Loucy (cell line): ENCODE measurements around the gene FAM222B.

Experiments used
- H2AFZ ChIP-seq: fragments of 200-600 bp; sonication (generic); 2 replicates; pipeline ENCODE4 v1.6.0; 2016; ENCODE audit warnings: antibody characterized with exemption, mild to moderate bottlenecking, low read length, moderate library complexity
- H3F3A ChIP-seq: fragments of 200-600 bp; 2 replicates; pipeline ENCODE4 v1.6.0; 2016; ENCODE audit warnings: antibody characterized with exemption, low read depth, mild to moderate bottlenecking
- H3K27me3 ChIP-seq: fragments of 200-600 bp; sonication (generic); 2 replicates; pipeline ENCODE4 v1.6.1; 2014; ENCODE audit warnings: low read length, mild to moderate bottlenecking; ENCODE audit not compliant: insufficient read depth, poor library complexity, severe bottlenecking
- H3K36me3 ChIP-seq: fragments of 200-600 bp; sonication (generic); 2 replicates; pipeline ENCODE4 v1.6.1; 2016; ENCODE audit warnings: low read length; ENCODE audit not compliant: insufficient read depth
- H3K4me1 ChIP-seq: fragments of 200-600 bp; sonication (generic); 2 replicates; pipeline ENCODE4 v1.5.1; 2014; ENCODE audit warnings: low read length, mild to moderate bottlenecking; ENCODE audit not compliant: insufficient read depth, poor library complexity, severe bottlenecking
- H3K4me2 ChIP-seq: fragments of 200-600 bp; sonication (generic); 2 replicates; pipeline ENCODE4 v1.6.0; 2014; ENCODE audit warnings: antibody characterized with exemption, low read length, low read depth, mild to moderate bottlenecking; ENCODE audit not compliant: poor library complexity, severe bottlenecking
- H3K4me3 ChIP-seq: fragments of 200-600 bp; sonication (generic); 2 replicates; pipeline ENCODE4 v1.5.1; 2014; ENCODE audit warnings: low read length, mild to moderate bottlenecking, mixed read lengths; ENCODE audit not compliant: poor library complexity, severe bottlenecking
- H3K79me2 ChIP-seq: fragments of 200-600 bp; sonication (generic); 2 replicates; pipeline ENCODE4 v1.6.1; 2014; ENCODE audit warnings: low read length; ENCODE audit not compliant: insufficient read depth
- H3K9ac ChIP-seq: fragments of 200-600 bp; sonication (generic); 2 replicates; pipeline ENCODE4 v1.6.0; 2014; ENCODE audit warnings: mild to moderate bottlenecking, low read depth, low read length, moderate library complexity; ENCODE audit not compliant: poor library complexity, severe bottlenecking
- H3K9me2 ChIP-seq: fragments of 200-600 bp; sonication (generic); replicated peaks from 2 replicates; pipeline ENCODE4 v1.6.1; 2016; ENCODE audit warnings: low read depth, low read length, mixed read lengths
- H3K9me3 ChIP-seq: fragments of 200-600 bp; sonication (generic); 2 replicates; pipeline ENCODE4 v1.6.1; 2014; ENCODE audit warnings: mild to moderate bottlenecking, antibody characterized with exemption, low read length, low read depth; ENCODE audit not compliant: insufficient read depth
- H4K20me1 ChIP-seq: fragments of 200-600 bp; sonication (generic); 2 replicates; pipeline ENCODE4 v1.6.0; 2014; ENCODE audit warnings: antibody characterized with exemption, low read length, mild to moderate bottlenecking; ENCODE audit not compliant: insufficient read depth, poor library complexity, severe bottlenecking
- CTCF ChIP-seq: fragments of 200-600 bp; sonication (generic); conservative IDR thresholded peaks from 2 replicates; pipeline ENCODE4 v1.5.1; 2014; ENCODE audit warnings: mild to moderate bottlenecking, antibody characterized with exemption, low read length
- EZH2phosphoT487 ChIP-seq: fragments of 200-600 bp; IDR thresholded peaks from 2 replicates; pipeline ENCODE4 v1.6.1; 2018; ENCODE audit warnings: antibody characterized with exemption, mild to moderate bottlenecking, moderate library complexity, borderline replicate concordance

FAM222B gene

GRCh38 chr17:28716740-28717577, 125.6 kb downstream of the FAM222B start:
- no peak overlapping the region for H3K4me3 ChIP-seq
- H3K27me3 ChIP-seq, result peaks cover 6% of the 10 kb centered on the region
- no peak overlapping the region for H3K9ac ChIP-seq
- no peak overlapping the region for H2AFZ ChIP-seq
- H3K9me3 ChIP-seq, result no peaks in the 10 kb centered on the region
- H3K4me1 ChIP-seq, result peaks cover 17% of the 10 kb centered on the region
- H3K36me3 ChIP-seq, result peaks cover 13% of the 10 kb centered on the region; the same call in 1 of the 2 replicates
- H3K4me2 ChIP-seq, result no peak overlapping the region
- H3K9me2 ChIP-seq, result no peaks in the 10 kb centered on the region
- H3K79me2 ChIP-seq, result peaks cover 22% of the 10 kb centered on the region
- peaks cover 20% of the 10 kb centered on the region for H4K20me1 ChIP-seq
- TF ChIP-seq EZH2phosphoT487, result no peak
- TF ChIP-seq CTCF, result no peak
- no peaks in the 10 kb centered on the region for H3F3A ChIP-seq

- no peak overlapping the region for H3K4me3 ChIP-seq
- 0 out of 2 replicates have a peak, but pooled peaks cover 3% of the 10 kb centered on the region for H3F3A ChIP-seq
- H3K4me1 ChIP-seq, result peaks cover 8% of the 10 kb centered on the region
- H3K4me2 ChIP-seq, result no peak overlapping the region
- peaks cover 2% of the 10 kb centered on the region for H4K20me1 ChIP-seq
- peaks cover 10% of the 10 kb centered on the region for H3K79me2 ChIP-seq
- no peaks in the 10 kb centered on the region for H3K9me3 ChIP-seq
- no peak overlapping the region for H3K9ac ChIP-seq
- H2AFZ ChIP-seq, result no peak overlapping the region
- no peaks in the 10 kb centered on the region for H3K36me3 ChIP-seq
- TF ChIP-seq EZH2phosphoT487 (no peak), CTCF (no peak)
- peaks cover 2% of the 10 kb centered on the region for H3K27me3 ChIP-seq
- no peaks in the 10 kb centered on the region for H3K9me2 ChIP-seq
These were observed 127.4 kb downstream of the FAM222B start for GRCh38 chr17:28715217-28715616.

GRCh38 chr17:28714281-28714680, 128.3 kb downstream of the FAM222B start:
- Histone ChIP-seq H3K79me2 (peaks cover 15% of the 10 kb centered on the region; the same call in 1 of the 2 replicates), H3K4me3 (no peak overlapping the region), H3K4me1 (peaks cover 8% of the 10 kb centered on the region), H3K27me3 (no peaks in the 10 kb centered on the region), H3K9me3 (no peaks in the 10 kb centered on the region), H4K20me1 (no peaks in the 10 kb centered on the region), H3K36me3 (no peaks in the 10 kb centered on the region), H3F3A (0 out of 2 replicates have a peak, but pooled peaks cover 3% of the 10 kb centered on the region), H3K4me2 (no peak overlapping the region), H3K9me2 (no peaks in the 10 kb centered on the region), H3K9ac (no peak overlapping the region), H2AFZ (no peak overlapping the region)
- 0 out of 2 replicates have a peak, but pooled peaks have one; percentile 20 for TF ChIP-seq CTCF
- TF ChIP-seq EZH2phosphoT487, result no peak
